C4-2B (cell line): ENCODE data around the gene TRNT1.

Experiments
- H3K27ac ChIP-seq: fragments of 450-650 bp; 2 replicates; pipeline ENCODE4 v1.5.1; 2017
- ZFX ChIP-seq: fragments of 450-650 bp; IDR thresholded peaks from 2 replicates; pipeline ENCODE4 v1.6.1; 2017
- TF ChIP-seq, protein P1 (sequence below): fragments of 450-650 bp; conservative IDR thresholded peaks from 2 replicates; pipeline ENCODE4 v1.5.1; 2017; ENCODE audit warnings: mild to moderate bottlenecking

The TRNT1 gene

DNA sequence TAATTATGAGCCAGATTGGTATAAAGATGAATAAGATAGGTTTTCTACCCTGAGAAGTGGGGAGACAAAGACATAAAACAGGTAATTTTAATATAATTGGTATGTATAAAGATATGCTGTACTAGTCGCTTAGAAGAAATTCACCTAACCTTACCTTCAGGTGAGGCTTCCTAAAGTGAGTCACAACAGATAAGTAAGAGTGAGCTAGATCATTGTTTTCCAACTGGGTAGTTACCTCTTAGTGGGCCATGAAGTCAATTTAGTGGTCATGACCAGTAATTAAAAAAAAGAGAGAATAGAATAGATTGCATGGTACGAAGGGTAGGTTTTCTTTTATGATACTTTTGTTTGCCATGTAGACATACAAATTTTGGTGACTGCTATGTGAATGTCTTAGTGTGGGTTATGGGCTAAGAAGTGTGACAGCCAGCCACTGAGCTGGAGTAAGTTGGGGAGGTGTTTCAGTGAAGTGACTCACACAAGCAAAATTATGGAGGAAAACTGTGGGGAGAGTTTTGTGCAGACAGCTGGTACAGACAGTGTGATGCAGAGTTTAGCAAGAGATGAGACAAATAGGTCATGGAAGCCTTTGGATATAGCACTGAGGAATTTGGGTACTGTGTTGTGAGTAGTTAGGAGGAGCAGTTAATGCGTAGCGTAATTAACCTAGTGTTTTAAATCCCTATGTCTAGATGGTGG, 8.2 kb downstream of the TRNT1 start:
- TF ChIP-seq, protein P1, sequence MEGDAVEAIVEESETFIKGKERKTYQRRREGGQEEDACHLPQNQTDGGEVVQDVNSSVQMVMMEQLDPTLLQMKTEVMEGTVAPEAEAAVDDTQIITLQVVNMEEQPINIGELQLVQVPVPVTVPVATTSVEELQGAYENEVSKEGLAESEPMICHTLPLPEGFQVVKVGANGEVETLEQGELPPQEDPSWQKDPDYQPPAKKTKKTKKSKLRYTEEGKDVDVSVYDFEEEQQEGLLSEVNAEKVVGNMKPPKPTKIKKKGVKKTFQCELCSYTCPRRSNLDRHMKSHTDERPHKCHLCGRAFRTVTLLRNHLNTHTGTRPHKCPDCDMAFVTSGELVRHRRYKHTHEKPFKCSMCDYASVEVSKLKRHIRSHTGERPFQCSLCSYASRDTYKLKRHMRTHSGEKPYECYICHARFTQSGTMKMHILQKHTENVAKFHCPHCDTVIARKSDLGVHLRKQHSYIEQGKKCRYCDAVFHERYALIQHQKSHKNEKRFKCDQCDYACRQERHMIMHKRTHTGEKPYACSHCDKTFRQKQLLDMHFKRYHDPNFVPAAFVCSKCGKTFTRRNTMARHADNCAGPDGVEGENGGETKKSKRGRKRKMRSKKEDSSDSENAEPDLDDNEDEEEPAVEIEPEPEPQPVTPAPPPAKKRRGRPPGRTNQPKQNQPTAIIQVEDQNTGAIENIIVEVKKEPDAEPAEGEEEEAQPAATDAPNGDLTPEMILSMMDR = no peak
- no peak for TF ChIP-seq ZFX
- no peak overlapping the region for H3K27ac ChIP-seq

DNA sequence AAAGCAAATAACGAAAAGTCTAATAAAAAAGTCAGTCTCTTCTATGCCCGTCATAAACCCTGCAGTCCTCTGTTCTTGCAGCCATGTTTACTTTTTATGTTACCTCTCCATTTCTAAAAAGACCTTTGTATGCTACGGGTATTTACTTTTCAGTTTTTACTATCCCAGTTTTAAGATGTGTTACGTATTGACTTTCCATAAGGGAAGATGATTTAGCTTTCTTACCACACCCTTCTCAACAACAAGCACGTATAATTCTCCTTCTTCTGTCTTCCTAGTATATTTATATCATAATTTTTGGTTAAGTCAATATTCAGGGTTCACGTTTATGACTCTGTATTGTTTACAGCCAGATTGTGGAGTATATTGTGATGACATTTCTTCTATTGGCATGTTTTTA, 10.8 kb downstream of the TRNT1 start:
- no peak overlapping the region for H3K27ac ChIP-seq
- TF ChIP-seq, protein P1 = no peak
- no peak for TF ChIP-seq ZFX

DNA sequence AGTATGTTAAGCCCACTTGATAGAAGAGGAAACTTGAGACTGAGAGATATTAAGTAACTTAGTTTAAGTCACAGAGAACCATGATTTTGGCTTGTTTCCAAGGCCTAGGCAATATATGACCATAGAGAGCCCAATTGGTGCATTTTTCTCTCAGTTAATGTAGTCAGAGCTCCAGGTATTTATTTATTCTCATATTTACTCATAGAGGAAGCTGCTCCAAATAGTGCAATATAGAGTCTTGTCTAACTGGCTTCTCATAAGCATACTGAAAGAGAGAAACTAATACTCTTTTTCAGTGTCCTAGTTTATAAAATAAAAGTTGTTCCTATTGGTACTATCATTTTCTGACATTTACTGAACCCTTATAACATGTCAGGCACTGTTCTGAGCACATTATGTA, 15.2 kb downstream of the TRNT1 start:
- TF ChIP-seq, protein P1 = no peak
- no peak for TF ChIP-seq ZFX

DNA sequence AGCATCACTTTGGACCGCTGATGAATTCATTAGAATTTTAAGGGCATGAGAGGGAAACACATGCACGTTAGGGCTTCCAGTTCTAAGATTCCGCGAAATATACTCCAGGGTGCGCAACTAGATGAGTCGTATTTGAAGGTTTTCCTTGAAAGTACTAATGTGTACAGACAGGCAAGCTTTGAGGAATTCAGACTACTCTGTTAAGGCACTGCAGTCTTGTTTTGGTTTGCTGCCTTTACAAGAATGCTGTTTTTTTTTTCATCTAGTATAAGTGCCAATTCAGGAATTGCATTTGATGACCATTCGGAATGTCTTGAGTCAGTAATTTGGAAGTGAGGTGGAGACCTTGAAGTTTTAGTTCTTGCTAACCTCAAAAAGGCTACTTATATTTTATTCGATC, 19.1 kb downstream of the TRNT1 start:
- no peak overlapping the region for H3K27ac ChIP-seq
- no peak for TF ChIP-seq ZFX
- TF ChIP-seq, protein P1 = no peak

More for the DNA sequence above, 15.2 kb downstream of the TRNT1 start:
- H3K27ac ChIP-seq = no peak overlapping the region

DNA sequence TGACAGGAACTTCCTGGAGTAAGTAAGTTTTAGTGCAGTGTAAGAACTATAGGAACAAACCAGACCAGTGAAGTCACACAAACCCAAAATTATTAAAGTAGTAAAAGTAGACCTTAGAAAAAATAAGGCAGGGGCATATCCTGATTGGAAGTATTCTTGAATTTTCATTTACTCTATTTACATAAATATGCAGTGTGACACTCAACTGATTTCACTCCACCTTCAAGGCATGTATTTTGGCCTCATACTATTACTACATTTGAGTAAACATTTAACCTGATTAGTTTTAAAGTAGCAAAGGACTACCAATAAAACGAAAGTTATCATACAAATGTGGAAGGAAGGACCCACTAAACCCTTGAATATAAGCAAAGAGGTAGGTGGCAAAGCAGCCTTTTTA, 22.8 kb downstream of the TRNT1 start:
- TF ChIP-seq ZFX = no peak
- TF ChIP-seq, protein P1 = no peak
- no peak overlapping the region for H3K27ac ChIP-seq

DNA sequence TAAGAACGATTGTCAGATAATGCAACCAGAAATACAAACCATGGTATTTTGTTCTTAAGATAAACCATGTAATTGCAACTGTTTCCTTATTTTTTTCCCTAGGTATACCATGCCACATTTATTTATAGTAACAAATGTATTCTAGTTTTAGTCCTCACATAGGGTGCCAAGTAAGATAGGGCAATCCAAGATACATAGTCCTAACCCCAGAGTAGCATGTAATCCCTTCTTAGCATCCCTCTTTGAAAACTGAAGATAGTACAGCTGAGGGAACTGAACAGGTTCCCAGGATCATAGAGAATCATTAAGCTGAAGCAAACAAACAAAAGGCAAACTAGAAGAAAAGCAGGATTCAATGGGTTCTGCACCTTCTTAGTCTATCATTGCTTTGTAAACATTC, 24.8 kb downstream of the TRNT1 start:
- no peak overlapping the region for H3K27ac ChIP-seq
- TF ChIP-seq, protein P1 = no peak
- no peak for TF ChIP-seq ZFX

DNA sequence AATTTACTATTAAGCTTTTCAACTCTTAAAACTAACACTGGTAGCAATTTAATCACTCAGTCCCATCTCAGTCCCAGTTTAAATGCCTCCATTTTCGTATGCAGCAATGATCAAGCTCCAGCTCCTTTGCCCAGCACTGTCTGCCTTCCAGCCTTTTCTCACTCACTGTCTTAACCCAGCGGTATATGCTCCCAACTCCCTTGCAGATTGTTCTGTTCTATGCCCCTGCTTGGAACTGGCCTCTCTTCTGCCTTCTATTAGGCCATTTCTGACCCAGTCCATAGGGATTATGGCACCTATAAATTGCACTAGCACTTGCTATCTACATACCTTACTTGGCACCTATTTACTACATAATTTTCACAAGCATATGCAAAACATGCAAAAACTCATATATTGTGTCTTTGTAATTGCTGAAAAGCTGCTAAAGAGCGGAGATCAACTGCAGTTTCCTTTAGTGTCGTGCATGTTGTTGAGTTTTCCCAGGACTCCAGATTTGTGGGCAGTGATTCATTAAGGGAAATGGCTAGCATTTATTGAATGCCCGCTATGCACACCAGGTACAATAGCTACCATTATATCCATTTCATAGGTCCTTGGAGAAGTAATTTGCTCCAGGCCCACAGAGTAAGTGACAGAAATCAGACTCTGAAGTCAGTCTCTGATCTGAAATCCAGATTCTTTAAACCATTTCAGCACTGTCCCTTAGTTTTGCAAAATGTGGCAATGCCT, 28.3 kb downstream of the TRNT1 start:
- no peak for TF ChIP-seq ZFX
- TF ChIP-seq, protein P1 = no peak

More for the DNA sequence above, 28.3 kb downstream of the TRNT1 start:
- H3K27ac ChIP-seq = no peak overlapping the region
